ENCODE measurements around the gene SDK1.
"Not testable (repeated sequence)": the region's sequence is repeated elsewhere in the genome, so short reads cannot be mapped to it uniquely, and the experiment has no call there.

Gene SDK1

GRCh38 chr7:3953946-3954345, 652.9 kb downstream of the SDK1 start:
- no peak for DNase-seq (ENCODE audit: low read depth in 2 of 2)

- DNase-seq (ENCODE audit: low read depth in 2 of 2) = no peak
Measured at GRCh38 chr7:3955026-3955425, 654.0 kb downstream of the SDK1 start.

- no peak for DNase-seq (ENCODE audit: low read depth in 2 of 2)
Measured at GRCh38 chr7:3955751-3956696, 655.0 kb downstream of the SDK1 start.

- no peak for DNase-seq (ENCODE audit: low read depth in 2 of 2)
Measured at GRCh38 chr7:3956949-3957348, 655.9 kb downstream of the SDK1 start.

- DNase-seq (ENCODE audit: low read depth in 2 of 2) = no peak
Measured at GRCh38 chr7:3957472-3958108, 656.5 kb downstream of the SDK1 start.

- DNase-seq (ENCODE audit: low read depth in 2 of 2) = no peak
Measured at GRCh38 chr7:3958109-3958483, 657.0 kb downstream of the SDK1 start.

GRCh38 chr7:3959364-3959763, 658.3 kb downstream of the SDK1 start:
- DNase-seq (ENCODE audit: low read depth in 2 of 2) = no peak

GRCh38 chr7:3960050-3960763, 659.2 kb downstream of the SDK1 start:
- no peak for DNase-seq (ENCODE audit: low read depth in 2 of 2)

- no peak for DNase-seq (ENCODE audit: low read depth in 2 of 2)
Measured at GRCh38 chr7:3960942-3961341, 659.9 kb downstream of the SDK1 start.

GRCh38 chr7:3961857-3962503, 660.9 kb downstream of the SDK1 start:
- DNase-seq (ENCODE audit: low read depth in 2 of 2) = no peak

- not testable (repeated sequence) for DNase-seq (ENCODE audit: low read depth in 2 of 2)
Measured at GRCh38 chr7:3963768-3964167, 662.7 kb downstream of the SDK1 start.

- no peak for DNase-seq (ENCODE audit: low read depth in 2 of 2)
Measured at GRCh38 chr7:3964980-3965606, 664.0 kb downstream of the SDK1 start.

- DNase-seq (ENCODE audit: low read depth in 2 of 2) = no peak
Measured at GRCh38 chr7:3965794-3966395, 664.8 kb downstream of the SDK1 start.

GRCh38 chr7:3968234-3968633, 667.2 kb downstream of the SDK1 start:
- DNase-seq (ENCODE audit: low read depth in 2 of 2) = no peak

GRCh38 chr7:3969286-3969685, 668.2 kb downstream of the SDK1 start:
- no peak for DNase-seq (ENCODE audit: low read depth in 2 of 2)

GRCh38 chr7:3971323-3971722, 670.3 kb downstream of the SDK1 start:
- DNase-seq (ENCODE audit: low read depth in 2 of 2) = no peak

GRCh38 chr7:3973264-3973663, 672.2 kb downstream of the SDK1 start:
- DNase-seq (ENCODE audit: low read depth in 2 of 2) = no peak

GRCh38 chr7:3974329-3974728, 673.3 kb downstream of the SDK1 start:
- no peak for DNase-seq (ENCODE audit: low read depth in 2 of 2)

- no peak for DNase-seq (ENCODE audit: low read depth in 2 of 2)
Measured at GRCh38 chr7:3975371-3975770, 674.3 kb downstream of the SDK1 start.

- DNase-seq (ENCODE audit: low read depth in 2 of 2) = no peak
Measured at GRCh38 chr7:3977391-3977790, 676.3 kb downstream of the SDK1 start.

- no peak for DNase-seq (ENCODE audit: low read depth in 2 of 2)
Measured at GRCh38 chr7:3978839-3979238, 677.8 kb downstream of the SDK1 start.
